Vagina (tissue), 2 donors: ENCODE measurements around the gene ADAMTSL1.

Experiments
- CTCF ChIP-seq, 3 experiments: fragments of 450-650 bp in 2 of 3; fragments of 200-600 bp in 1 of 3; sonication (generic) in 1 of 3; IDR thresholded peaks; one replicate each; pipeline ENCODE4 v1.5.1; 2017 to 2019; ENCODE audit warnings: antibody characterized with exemption in 3 of 3, mild to moderate bottlenecking in 2 of 3, moderate library complexity in 2 of 3
- POLR2AphosphoS5 ChIP-seq, 2 donors: sonication (generic); formaldehyde crosslinking; IDR thresholded peaks; one replicate each; pipeline ENCODE4 v1.9.0; 2017; ENCODE audit warnings: antibody characterized with exemption in 2 of 2, mild to moderate bottlenecking in 2 of 2, low read depth in 1 of 2; ENCODE audit not compliant: insufficient read depth in 1 of 2

GRCh38 chr9:18703901-18704379 is 230.0 kb downstream of the ADAMTSL1 start:
- TF ChIP-seq CTCF (IDR thresholded peaks at IDR 0.05): no peak
- no peak for TF ChIP-seq POLR2AphosphoS5 (IDR thresholded peaks at IDR 0.05; ENCODE audit: insufficient read depth in 1 of 2, low read depth in 1 of 2)
